Spinal cord (tissue), 10 donors: ENCODE results near the gene TBCEL. TPM values are rescaled to one million over a fixed set of nuclear protein-coding genes. Genes with fewer than 3 reads are reported as not detected.

ENCODE experiments used
- DNase-seq, 6 donors: peaks; one replicate each; pipeline versions ENCODE4 v3.0.0 to v3.0.0-alpha.2; 2013 to 2015; ENCODE audit warnings: low spot score in 6 of 6, low read depth in 4 of 6
- H3K27ac ChIP-seq: one replicate; pipeline ENCODE4 v1.5.1; 2013; ENCODE audit warnings: low read depth, low read length, control low read depth
- H3K27me3 ChIP-seq: one replicate; pipeline ENCODE4 v1.6.1; 2013; ENCODE audit warnings: low read length; ENCODE audit not compliant: control insufficient read depth, insufficient read depth
- H3K36me3 ChIP-seq: one replicate; pipeline ENCODE4 v1.6.1; 2013; ENCODE audit warnings: low read length; ENCODE audit not compliant: control insufficient read depth, insufficient read depth
- H3K4me1 ChIP-seq: one replicate; pipeline ENCODE4 v1.6.1; 2013; ENCODE audit warnings: low read length; ENCODE audit not compliant: control insufficient read depth, insufficient read depth
- H3K4me3 ChIP-seq: one replicate; pipeline ENCODE4 v1.5.1; 2013; ENCODE audit warnings: low read depth, low read length, control low read depth
- H3K9me3 ChIP-seq: one replicate; pipeline ENCODE4 v1.6.1; 2013; ENCODE audit warnings: low read length; ENCODE audit not compliant: control insufficient read depth, insufficient read depth
- WGBS: methylation state at CpG from one replicate; pipeline ENCODE4 v1.1.5; 2013; ENCODE audit warnings: missing lambda C conversion rate; ENCODE audit not compliant: insufficient coverage; 5-methylcytosine and 5-hydroxymethylcytosine counted together
- polyA plus RNA-seq, 2 donors: library from polyadenylated mRNA; unstranded; fragments of 120-200 nt; gene quantifications; one replicate each; pipeline ENCODE4 v1.2.1, GENCODE V29; 2013; ENCODE audit not compliant: insufficient read length in 2 of 2
- total RNA-seq, 2 donors: library from RNA; depleted of rRNA in 1 of 2; stranded (reverse); fragments of 120-200 nt in 1 of 2; fragments of >200 nt in 1 of 2; gene quantifications; one replicate each; pipeline versions ENCODE4 v1.2.3 to v1.2.4, GENCODE V29; 2013 to 2014
- donor health status: healthy.

The TBCEL gene
- total and polyA plus RNA-seq, 4 donors: 11.5 to 49.0 (median 28.7) TPM

- Histone ChIP-seq H3K4me1 (no peaks in the 10 kb centered on the region), H3K9me3 (no peaks in the 10 kb centered on the region), H3K27me3 (no peaks in the 10 kb centered on the region), H3K4me3 (no peak overlapping the region), H3K36me3 (no peaks in the 10 kb centered on the region), H3K27ac (no peak overlapping the region)
- no peak for DNase-seq
- 82% methylated on average over 2 of the region's 3 CpGs for WGBS
These were observed 11.9 kb downstream of the TBCEL start for GRCh38 chr11:121035780-121036179.

- WGBS: no CpG with 5 or more reads among the region's 1 CpG
- H3K36me3 ChIP-seq: no peaks in the 10 kb centered on the region
- H3K27me3 ChIP-seq: no peaks in the 10 kb centered on the region
- no peaks in the 10 kb centered on the region for H3K4me1 ChIP-seq
- H3K27ac ChIP-seq: no peak overlapping the region
- no peak overlapping the region for H3K4me3 ChIP-seq
- DNase-seq: no peak
- no peaks in the 10 kb centered on the region for H3K9me3 ChIP-seq
These were observed 13.1 kb downstream of the TBCEL start for GRCh38 chr11:121037016-121037415.

- 76% methylated on average over 3 of the region's 5 CpGs for WGBS
- no peaks in the 10 kb centered on the region for H3K36me3 ChIP-seq
These were observed 14.9 kb downstream of the TBCEL start for GRCh38 chr11:121038648-121039409.

GRCh38 chr11:121039971-121040613 is 16.2 kb downstream of the TBCEL start:
- DNase-seq: no peak
- H3K4me3 ChIP-seq: no peak overlapping the region
- H3K4me1 ChIP-seq: no peaks in the 10 kb centered on the region
- H3K9me3 ChIP-seq: no peaks in the 10 kb centered on the region
- H3K27ac ChIP-seq: no peak overlapping the region
- WGBS: no CpG with 5 or more reads among the region's 1 CpG
- no peaks in the 10 kb centered on the region for H3K27me3 ChIP-seq
- H3K36me3 ChIP-seq: no peaks in the 10 kb centered on the region

More at GRCh38 chr11:121038648-121039409, 14.9 kb downstream of the TBCEL start:
- H3K4me1 ChIP-seq: no peaks in the 10 kb centered on the region
- H3K27ac ChIP-seq: no peak overlapping the region
- no peaks in the 10 kb centered on the region for H3K9me3 ChIP-seq
- no peak overlapping the region for H3K4me3 ChIP-seq
- H3K27me3 ChIP-seq: no peaks in the 10 kb centered on the region
- DNase-seq: no peak

GRCh38 chr11:121040614-121041002 is 16.7 kb downstream of the TBCEL start:
- Histone ChIP-seq H3K27me3 (no peaks in the 10 kb centered on the region), H3K4me3 (no peak overlapping the region), H3K4me1 (no peaks in the 10 kb centered on the region), H3K36me3 (no peaks in the 10 kb centered on the region), H3K27ac (no peak overlapping the region), H3K9me3 (no peaks in the 10 kb centered on the region)
- DNase-seq: no peak
- WGBS: no CpG with 5 or more reads among the region's 3 CpGs

GRCh38 chr11:121041072-121041471 is 17.2 kb downstream of the TBCEL start:
- Histone ChIP-seq H3K4me3 (no peak overlapping the region), H3K27ac (no peak overlapping the region), H3K27me3 (no peaks in the 10 kb centered on the region), H3K4me1 (no peaks in the 10 kb centered on the region), H3K9me3 (no peaks in the 10 kb centered on the region), H3K36me3 (no peaks in the 10 kb centered on the region)
- 100% methylated on average over 1 of the region's 5 CpGs for WGBS
- DNase-seq: no peak

GRCh38 chr11:121042296-121042695 is 18.4 kb downstream of the TBCEL start:
- no peaks in the 10 kb centered on the region for H3K4me1 ChIP-seq
- no CpG with 5 or more reads among the region's 1 CpG for WGBS
- no peak for DNase-seq
- no peaks in the 10 kb centered on the region for H3K9me3 ChIP-seq
- no peaks in the 10 kb centered on the region for H3K36me3 ChIP-seq
- no peaks in the 10 kb centered on the region for H3K27me3 ChIP-seq
- H3K4me3 ChIP-seq: no peak overlapping the region
- H3K27ac ChIP-seq: no peak overlapping the region

GRCh38 chr11:121047926-121048325 is 24.0 kb downstream of the TBCEL start:
- H3K4me3 ChIP-seq: no peak overlapping the region
- no peaks in the 10 kb centered on the region for H3K27me3 ChIP-seq
- DNase-seq: no peak
- WGBS: no CpG with 5 or more reads among the region's 1 CpG
- H3K9me3 ChIP-seq: no peaks in the 10 kb centered on the region
- H3K36me3 ChIP-seq: no peaks in the 10 kb centered on the region
- H3K4me1 ChIP-seq: no peaks in the 10 kb centered on the region
- H3K27ac ChIP-seq: no peak overlapping the region

- H3K27me3 ChIP-seq: no peaks in the 10 kb centered on the region
- WGBS: 100% methylated on average over 1 of the region's 3 CpGs
- no peak overlapping the region for H3K27ac ChIP-seq
- no peaks in the 10 kb centered on the region for H3K9me3 ChIP-seq
- H3K36me3 ChIP-seq: peaks cover 3% of the 10 kb centered on the region
- DNase-seq: no peak
- no peaks in the 10 kb centered on the region for H3K4me1 ChIP-seq
- no peak overlapping the region for H3K4me3 ChIP-seq
These were observed 24.7 kb downstream of the TBCEL start for GRCh38 chr11:121048464-121049233.
